B cell (primary cell): ENCODE measurements around the gene FIBIN.
"Not testable (repeated sequence)": the region's sequence is repeated elsewhere in the genome, so short reads cannot be mapped to it uniquely, and the experiment has no call there.

Experiments used
- CTCF ChIP-seq: fragments of 200-600 bp; IDR thresholded peaks from one replicate; pipeline ENCODE4 v1.8.0; 2022; ENCODE audit warnings: antibody characterized with exemption, mild to moderate bottlenecking
- EZH2 ChIP-seq: IDR thresholded peaks from 2 replicates; pipeline ENCODE4 v1.6.1; 2012; ENCODE audit warnings: borderline replicate concordance, low read depth, mild to moderate bottlenecking, moderate library complexity, low read length; ENCODE audit not compliant: insufficient read depth, poor library complexity, severe bottlenecking

- TF ChIP-seq CTCF, EZH2: not testable (repeated sequence)
Measured at GRCh38 chr11:27001136-27001730, 7.3 kb downstream of the FIBIN start.
